Measurements from ENCODE around the gene ARHGAP30.
A peak's percentile ranks its signal among the peaks of the same experiment; 100 is the strongest.

Gene ARHGAP30

GRCh38 chr1:161009602-161010211 lies 60.0 kb downstream of the ARHGAP30 start:
- no peak for DNase-seq

- DNase-seq, result no peak
Observed at GRCh38 chr1:161008869-161009510, 60.7 kb downstream of the ARHGAP30 start.

- DNase-seq, result no peak
Observed at GRCh38 chr1:161007369-161007768, 62.3 kb downstream of the ARHGAP30 start.

- DNase-seq, result no peak
Observed at GRCh38 chr1:161006563-161006962, 63.1 kb downstream of the ARHGAP30 start.

- DNase-seq, result no peak
Observed at GRCh38 chr1:161001525-161001924, 68.2 kb downstream of the ARHGAP30 start.

- DNase-seq, result no peak
Observed at GRCh38 chr1:161000736-161001480, 68.8 kb downstream of the ARHGAP30 start.

- DNase-seq, result no peak
Observed at GRCh38 chr1:160999376-160999775, 70.3 kb downstream of the ARHGAP30 start.

GRCh38 chr1:160997323-160998038 lies 72.2 kb downstream of the ARHGAP30 start:
- DNase-seq, result peak; percentile 64
